SK-N-SH (cell line): ENCODE results near the gene APC.
"Not testable (repeated sequence)": the region's sequence is repeated elsewhere in the genome, so short reads cannot be mapped to it uniquely, and the experiment has no call there.

ENCODE experiments used
- CTCF ChIP-seq: fragments of 200-600 bp; sonication (generic); IDR thresholded peaks from 2 replicates; pipeline ENCODE4 v1.6.1; 2017; ENCODE audit warnings: antibody characterized with exemption, mild to moderate bottlenecking, moderate library complexity
- ELF1 ChIP-seq: IDR thresholded peaks from 2 replicates; pipeline ENCODE4 v1.4.0; 2012
- EZH2phosphoT487 ChIP-seq: fragments of 200-600 bp; sonication (generic); IDR thresholded peaks from 2 replicates; pipeline ENCODE4 v1.6.1; 2017; ENCODE audit warnings: low read depth, mixed run types, mild to moderate bottlenecking, antibody characterized with exemption, moderate library complexity, borderline replicate concordance
- FOXJ3 ChIP-seq: sonication (generic); formaldehyde crosslinking; IDR thresholded peaks from 2 replicates; pipeline ENCODE4 v1.5.1; 2020; ENCODE audit warnings: mild to moderate bottlenecking, missing genetic modification reagents
- GABPA ChIP-seq: IDR thresholded peaks from 2 replicates; pipeline ENCODE4 v1.4.0; 2012; ENCODE audit warnings: low read depth, mild to moderate bottlenecking
- MAX ChIP-seq: IDR thresholded peaks from 2 replicates; pipeline ENCODE4 v1.4.0; 2012; ENCODE audit warnings: low read depth
- NFIC ChIP-seq: IDR thresholded peaks from 2 replicates; pipeline ENCODE4 v1.4.0; 2012; ENCODE audit warnings: borderline replicate concordance
- POLR2AphosphoS5 ChIP-seq: IDR thresholded peaks from 2 replicates; pipeline ENCODE4 v1.6.1; 2012; ENCODE audit warnings: low read depth, low read length
- SIN3A ChIP-seq: IDR thresholded peaks from 2 replicates; pipeline ENCODE4 v1.6.1; 2012; ENCODE audit warnings: low read depth, mild to moderate bottlenecking, low read length, moderate library complexity, borderline replicate concordance
- SMC3 ChIP-seq: IDR thresholded peaks from 2 replicates; pipeline ENCODE4 v1.6.1; 2012; ENCODE audit warnings: low read depth, low read length, improper control_type of control experiment
- TAF1 ChIP-seq: IDR thresholded peaks from 2 replicates; pipeline ENCODE4 v1.6.1; 2012; ENCODE audit warnings: low read depth, mild to moderate bottlenecking, low read length, moderate library complexity, borderline replicate concordance
- TEAD4 ChIP-seq: IDR thresholded peaks from 2 replicates; pipeline ENCODE4 v1.4.0; 2012; ENCODE audit warnings: mild to moderate bottlenecking, borderline replicate concordance; ENCODE audit not compliant: insufficient read depth
- YY1 ChIP-seq: IDR thresholded peaks from 2 replicates; pipeline ENCODE4 v1.4.0; 2012; ENCODE audit warnings: low read depth, mild to moderate bottlenecking

GRCh38 chr5:112860571-112860928 lies 122.9 kb downstream of the APC start:
- not testable (repeated sequence) for TF ChIP-seq GABPA, TEAD4, TAF1, CTCF, EZH2phosphoT487, ELF1, POLR2AphosphoS5, SMC3, SIN3A, FOXJ3, NFIC, MAX, YY1
